Measurements from ENCODE around the gene DDX46. TPM values are rescaled to one million over a fixed set of nuclear protein-coding genes. Genes with fewer than 3 reads are reported as not detected.
"Not testable (repeated sequence)": the region's sequence is repeated elsewhere in the genome, so short reads cannot be mapped to it uniquely, and the experiment has no call there.

The DDX46 gene
- total and polyA plus RNA-seq, 2 experiments from 2014 or later = 15.3 to 31.0 TPM

DNA sequence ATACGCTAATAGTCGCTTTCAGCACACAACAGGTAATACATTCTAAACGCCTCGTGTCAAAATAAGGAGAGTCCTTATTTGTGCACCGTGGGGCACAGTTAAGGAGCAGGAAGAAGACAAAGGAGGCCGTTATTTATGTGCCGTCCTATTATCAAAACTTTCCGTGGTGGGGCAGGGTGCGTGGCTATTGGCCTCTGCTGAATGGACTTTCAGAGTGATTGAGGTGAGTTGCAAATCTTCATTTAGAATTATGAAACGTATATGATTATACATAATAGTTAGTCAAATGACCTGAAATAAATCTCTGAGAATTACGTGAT lies 88.0 kb downstream of the DDX46 start:
- Histone ChIP-seq H3K4me1 (ENCODE audit: insufficient read depth) (peaks cover 17% of the 10 kb centered on the region), H3K4me2 (peak overlapping the region; percentile 84), H2AFZ (peak overlapping the region; percentile 68), H3K9me3 (ENCODE audit: low read depth) (no peaks in the 10 kb centered on the region), H4K20me1 (ENCODE audit: insufficient read depth, poor library complexity, severe bottlenecking) (peaks cover 14% of the 10 kb centered on the region), H3K79me2 (peaks cover 52% of the 10 kb centered on the region), H3K9me2 (replicated peaks; ENCODE audit: insufficient read depth) (no peaks in the 10 kb centered on the region), H3K36me3 (replicated peaks; ENCODE audit: insufficient read depth, low read depth) (no peaks in the 10 kb centered on the region), H3K4me3 (peak overlapping the region; percentile 82), H3K27me3 (no peaks in the 10 kb centered on the region), H3K27ac (peak overlapping the region; percentile 98)
- TF ChIP-seq EZH2phosphoT487 (IDR thresholded peaks at IDR 0.05; ENCODE audit: low read depth, severe bottlenecking, unreplicated experiment) (no peak), EZH2 (IDR thresholded peaks at IDR 0.05; ENCODE audit: borderline replicate concordance) (no peak)
- TF ChIP-seq, protein P1, sequence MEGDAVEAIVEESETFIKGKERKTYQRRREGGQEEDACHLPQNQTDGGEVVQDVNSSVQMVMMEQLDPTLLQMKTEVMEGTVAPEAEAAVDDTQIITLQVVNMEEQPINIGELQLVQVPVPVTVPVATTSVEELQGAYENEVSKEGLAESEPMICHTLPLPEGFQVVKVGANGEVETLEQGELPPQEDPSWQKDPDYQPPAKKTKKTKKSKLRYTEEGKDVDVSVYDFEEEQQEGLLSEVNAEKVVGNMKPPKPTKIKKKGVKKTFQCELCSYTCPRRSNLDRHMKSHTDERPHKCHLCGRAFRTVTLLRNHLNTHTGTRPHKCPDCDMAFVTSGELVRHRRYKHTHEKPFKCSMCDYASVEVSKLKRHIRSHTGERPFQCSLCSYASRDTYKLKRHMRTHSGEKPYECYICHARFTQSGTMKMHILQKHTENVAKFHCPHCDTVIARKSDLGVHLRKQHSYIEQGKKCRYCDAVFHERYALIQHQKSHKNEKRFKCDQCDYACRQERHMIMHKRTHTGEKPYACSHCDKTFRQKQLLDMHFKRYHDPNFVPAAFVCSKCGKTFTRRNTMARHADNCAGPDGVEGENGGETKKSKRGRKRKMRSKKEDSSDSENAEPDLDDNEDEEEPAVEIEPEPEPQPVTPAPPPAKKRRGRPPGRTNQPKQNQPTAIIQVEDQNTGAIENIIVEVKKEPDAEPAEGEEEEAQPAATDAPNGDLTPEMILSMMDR (IDR thresholded peaks at IDR 0.05; ENCODE audit: poor library complexity) = no peak
- peak; percentile 24 for DNase-seq (ENCODE audit: low spot score)
- WGBS (ENCODE audit: low lambda C conversion rate, missing lambda C conversion rate) = 1% methylated on average over 11 of the region's 11 CpGs

DNA sequence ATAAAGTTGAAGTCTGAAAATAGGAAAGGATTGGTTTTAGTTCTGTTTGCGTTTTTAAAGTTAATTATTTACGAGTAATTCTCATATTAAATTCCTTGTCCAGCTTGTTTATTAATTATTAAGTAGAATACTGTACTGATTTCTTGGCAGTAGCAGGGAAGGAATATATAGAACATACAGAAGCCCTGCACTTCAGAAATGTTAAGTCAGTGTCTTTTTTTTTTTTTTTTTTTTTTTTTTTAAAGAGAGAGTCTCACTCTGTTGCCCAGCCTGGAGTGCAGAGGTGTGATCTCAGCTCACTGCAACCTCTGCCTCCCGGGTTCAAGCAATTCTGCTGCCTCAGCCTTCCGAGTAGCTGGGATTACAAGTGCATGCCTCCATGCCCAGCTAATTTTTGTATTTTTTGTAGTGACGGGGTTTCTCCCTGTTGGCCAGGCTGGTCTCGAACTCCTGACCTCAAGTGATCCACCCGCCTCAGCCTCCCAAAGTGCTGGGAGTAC lies 90.9 kb downstream of the DDX46 start:
- peak overlapping the region; percentile 43 for H3K4me2 ChIP-seq
- DNase-seq (ENCODE audit: low spot score); H2AFZ ChIP-seq; H3K9me3 ChIP-seq (ENCODE audit: low read depth); H3K27me3 ChIP-seq; H3K9me2 ChIP-seq (replicated peaks; ENCODE audit: insufficient read depth); H3K4me3 ChIP-seq; H3K27ac ChIP-seq; H3K36me3 ChIP-seq (replicated peaks; ENCODE audit: insufficient read depth, low read depth): not testable (repeated sequence)
- peaks cover 80% of the 10 kb centered on the region for H3K79me2 ChIP-seq
- peaks cover 21% of the 10 kb centered on the region for H4K20me1 ChIP-seq (ENCODE audit: insufficient read depth, poor library complexity, severe bottlenecking)
- 92% methylated on average over 7 of the region's 7 CpGs for WGBS (ENCODE audit: low lambda C conversion rate, missing lambda C conversion rate)
- H3K4me1 ChIP-seq (ENCODE audit: insufficient read depth) = peaks cover 17% of the 10 kb centered on the region

DNA sequence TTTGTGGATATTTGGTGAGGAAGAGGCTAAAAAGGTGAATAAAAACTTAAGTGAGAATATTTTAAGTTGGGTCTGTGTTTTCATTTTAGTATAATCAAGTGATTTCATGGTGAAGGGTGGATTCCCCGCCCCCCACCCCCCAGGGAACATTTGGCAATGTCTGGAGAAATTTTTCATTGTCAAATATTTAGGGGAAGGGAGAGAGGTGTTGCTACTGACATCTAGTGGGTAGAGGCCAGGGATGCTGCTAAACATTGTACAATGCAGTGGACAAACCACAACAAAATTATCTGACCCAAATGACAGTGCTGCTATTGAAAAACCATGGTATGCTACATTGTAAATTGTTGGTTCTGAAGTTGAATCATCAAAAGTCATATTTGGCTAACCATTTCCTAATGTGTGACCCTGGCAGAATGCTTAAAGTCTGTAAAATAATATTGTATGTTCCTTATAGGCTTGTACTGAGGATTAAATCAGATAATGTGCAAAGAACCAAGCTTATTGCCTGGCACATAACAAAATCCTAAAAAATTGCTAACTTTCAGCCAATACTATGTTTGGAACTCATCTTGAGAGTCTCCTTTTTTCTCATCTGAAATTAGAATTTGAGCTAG lies 92.8 kb downstream of the DDX46 start:
- no peak for DNase-seq (ENCODE audit: low spot score)
- H3K36me3 ChIP-seq (replicated peaks; ENCODE audit: insufficient read depth, low read depth) = no peaks in the 10 kb centered on the region

GRCh38 chr5:134856465-134856864 lies 97.9 kb downstream of the DDX46 start:
- H3K9me2 ChIP-seq (replicated peaks; ENCODE audit: insufficient read depth); H3K4me3 ChIP-seq; DNase-seq (ENCODE audit: low spot score); H2AFZ ChIP-seq; H3K9me3 ChIP-seq (ENCODE audit: low read depth); H3K27me3 ChIP-seq; H3K4me1 ChIP-seq (ENCODE audit: insufficient read depth); H3K4me2 ChIP-seq; H3K27ac ChIP-seq; H3K36me3 ChIP-seq (replicated peaks; ENCODE audit: insufficient read depth, low read depth): not testable (repeated sequence)
- Histone ChIP-seq H3K79me2 (peaks cover 63% of the 10 kb centered on the region), H4K20me1 (ENCODE audit: insufficient read depth, poor library complexity, severe bottlenecking) (peaks cover 16% of the 10 kb centered on the region)
- 96% methylated on average over 7 of the region's 7 CpGs for WGBS (ENCODE audit: low lambda C conversion rate, missing lambda C conversion rate)

More for the DNA sequence above, 92.8 kb downstream of the DDX46 start:
- Histone ChIP-seq H3K27ac (no peak overlapping the region), H3K4me1 (ENCODE audit: insufficient read depth) (peaks cover 11% of the 10 kb centered on the region), H2AFZ (no peak overlapping the region), H3K79me2 (peaks cover 98% of the 10 kb centered on the region), H3K4me2 (no peak overlapping the region), H3K4me3 (no peak overlapping the region), H3K9me2 (replicated peaks; ENCODE audit: insufficient read depth) (no peaks in the 10 kb centered on the region), H3K27me3 (no peaks in the 10 kb centered on the region), H4K20me1 (ENCODE audit: insufficient read depth, poor library complexity, severe bottlenecking) (peaks cover 28% of the 10 kb centered on the region), H3K9me3 (ENCODE audit: low read depth) (no peaks in the 10 kb centered on the region)
- TF ChIP-seq EZH2phosphoT487 (IDR thresholded peaks at IDR 0.05; ENCODE audit: low read depth, severe bottlenecking, unreplicated experiment) = no peak
- TF ChIP-seq, protein P1 (IDR thresholded peaks at IDR 0.05; ENCODE audit: poor library complexity) = peak; percentile 41
- 92% methylated on average over 1 of the region's 1 CpG for WGBS (ENCODE audit: low lambda C conversion rate, missing lambda C conversion rate)
